ENCODE data around the gene CUX1. TPM values are rescaled to one million over a fixed set of nuclear protein-coding genes. Genes with fewer than 3 reads are reported as not detected.

Gene CUX1
- total RNA-seq, 1 experiment from 2014 or later, result 53.5 TPM

- Histone ChIP-seq H3K23me2 (ENCODE audit: insufficient read length, low read depth, low read length, poor library complexity, severe bottlenecking) (no peaks in the 10 kb centered on the region), H3K18ac (ENCODE audit: insufficient read length, low read depth, low read length) (no peak overlapping the region), H2AFZ (ENCODE audit: low read length) (no peak overlapping the region), H3K27ac (ENCODE audit: insufficient read length, low read depth, low read length) (no peak overlapping the region), H3K79me1 (ENCODE audit: insufficient read depth, low read depth, low read length, poor library complexity, severe bottlenecking) (no peaks in the 10 kb centered on the region), H3K4me1 (ENCODE audit: insufficient read depth, low read length) (peaks cover 2% of the 10 kb centered on the region; the same call in 1 of the 2 replicates), H3K4ac (ENCODE audit: low read depth, low read length) (no peak overlapping the region), H3K9me3 (ENCODE audit: control insufficient read depth, low read depth, low read length) (no peaks in the 10 kb centered on the region), H2BK12ac (ENCODE audit: insufficient read length, low read depth, low read length) (no peak overlapping the region), H4K20me1 (ENCODE audit: control insufficient read depth, insufficient read depth, insufficient read length) (no peaks in the 10 kb centered on the region), H4K5ac (ENCODE audit: insufficient read length, low read depth, low read length) (no peak overlapping the region), H2BK120ac (ENCODE audit: low read depth, low read length, poor library complexity, severe bottlenecking) (no peak overlapping the region), H2BK20ac (ENCODE audit: low read depth, low read length, poor library complexity, severe bottlenecking) (no peak overlapping the region), H3K4me2 (ENCODE audit: insufficient read depth, insufficient read length, low read length) (no peak overlapping the region), H2BK5ac (ENCODE audit: insufficient read length, low read length) (no peak overlapping the region), H3K14ac (ENCODE audit: insufficient read depth, low read length) (no peak overlapping the region; the same call in 1 of the 2 replicates), H3K23ac (ENCODE audit: insufficient read length, low read depth, low read length) (no peak overlapping the region), H4K8ac (replicated peaks; ENCODE audit: insufficient read length, low read depth, low read length) (no peak overlapping the region), H2BK15ac (ENCODE audit: low read depth, low read length) (no peak overlapping the region), H3K27me3 (ENCODE audit: insufficient read depth, low read length) (no peaks in the 10 kb centered on the region), H3T11ph (ENCODE audit: low read length) (no peak overlapping the region), H2AK5ac (ENCODE audit: insufficient read length, low read length) (no peak overlapping the region), H3K56ac (ENCODE audit: insufficient read length, low read depth, low read length) (no peak overlapping the region), H4K91ac (ENCODE audit: insufficient read length, low read depth, low read length) (no peak overlapping the region), H3K9ac (ENCODE audit: extremely low read depth, insufficient read length, low read length) (no peak overlapping the region), H3K79me2 (ENCODE audit: insufficient read depth, low read length) (peaks cover 23% of the 10 kb centered on the region)
- Mint-ChIP-seq H3K9me3 (peaks cover 0 to 8% of the 10 kb centered on the region in 2 experiments; a peak in 4 of 5 replicates), H3K4me1 (peaks cover 32 to 38% of the 10 kb centered on the region in 2 experiments), H3K36me3 (ENCODE audit: insufficient read depth in 1 of 3, low read depth in 3 of 3) (peaks cover 17 to 30% (median 20%) of the 10 kb centered on the region in 3 experiments), H3K27ac (no peak overlapping the region), H3K27me3 (ENCODE audit: low read depth) (no peaks in the 10 kb centered on the region), H3K4me3 (no peak overlapping the region)
- no CpG with 5 or more reads among the region's 16 CpGs for WGBS (ENCODE audit: extremely low coverage, insufficient read length, low lambda C conversion rate)
- no peak for TF ChIP-seq CTCF (conservative IDR thresholded peaks at IDR 0.05)
- no peak for DNase-seq
These were observed 110.4 kb downstream of the CUX1 start for GRCh38 chr7:101927802-101928201.

Measured in H9 (cell line).